A549 (cell line): ENCODE measurements around the gene CHCHD5. TPM values are rescaled to one million over a fixed set of nuclear protein-coding genes. Genes with fewer than 3 reads are reported as not detected.
A peak's percentile ranks its signal among the peaks of the same experiment; 100 is the strongest.

Source experiments
- ATAC-seq, 2 experiments: fragments of 200-7000 bp in 1 of 2; fragments of >200 bp in 1 of 2; cut with Nextera tagmentation in 1 of 2; cut with Tn5 transposase in 1 of 2; 3 replicates each; pipeline versions ENCODE4 v1.8.0 to v1.9.1; 2018 to 2020; ENCODE audit warnings: mild to moderate bottlenecking in 1 of 2, moderate library complexity in 1 of 2
- CTCF ChIA-PET: fragments of 300-600 bp; sonication (Branson Sonifier 250); formaldehyde crosslinking; extraction: SDS; loops from one replicate; lab custom pipeline; 2021; ENCODE audit warnings: antibody characterized with exemption, inconsistent platforms; lab: Yijun Ruan, JAX
- POLR2A ChIA-PET: fragments of 350-600 bp; formaldehyde crosslinking; extraction: SDS; loops from one replicate; lab custom pipeline; 2021; ENCODE audit warnings: antibody characterized with exemption, inconsistent platforms; lab: Yijun Ruan, JAX
- DNase-seq, 2 experiments: peaks; one replicate each; pipeline versions ENCODE4 v3.0.0 to v3.0.0-alpha.2; 2011 to 2016; ENCODE audit warnings: low read depth in 1 of 2, low spot score in 1 of 2
- FAIRE-seq: peaks from 2 replicates; lab custom pipeline; 2011; peaks lifted over from hg19 to GRCh38; lab: Jason Lieb, UNC
- H3K27ac ChIP-seq, 2 experiments: fragments of >200 bp; sonication (Bioruptor Twin); formaldehyde crosslinking; 3 replicates each; pipeline ENCODE4 v1.5.1; 2016 to 2017
- H3K4me1 ChIP-seq: fragments of >200 bp; sonication (Bioruptor Twin); formaldehyde crosslinking; 3 replicates; pipeline ENCODE4 v1.6.1; 2016
- H3K4me2 ChIP-seq: fragments of >200 bp; sonication (Bioruptor Twin); formaldehyde crosslinking; 3 replicates; pipeline ENCODE4 v1.6.1; 2016
- H3K4me3 ChIP-seq: fragments of >200 bp; sonication (Bioruptor Twin); formaldehyde crosslinking; 3 replicates; pipeline ENCODE4 v1.5.1; 2016
- H3K9me3 ChIP-seq: fragments of >200 bp; sonication (Bioruptor Twin); formaldehyde crosslinking; 3 replicates; pipeline ENCODE4 v1.6.1; 2016
- BHLHE40 ChIP-seq: IDR thresholded peaks from 2 replicates; pipeline ENCODE4 v1.6.1; 2012; ENCODE audit warnings: low read depth, low read length, inconsistent platforms
- EHF ChIP-seq: fragments of 250-450 bp; sonication (Bioruptor Pico); IDR thresholded peaks from 2 replicates; pipeline ENCODE4 v1.5.0; 2020; ENCODE audit warnings: mild to moderate bottlenecking
- GATA3 ChIP-seq: IDR thresholded peaks from 2 replicates; pipeline ENCODE4 v1.6.1; 2012; ENCODE audit warnings: borderline replicate concordance
- HDAC2 ChIP-seq: fragments of 200-600 bp; sonication (generic); IDR thresholded peaks from 2 replicates; pipeline ENCODE4 v1.6.1; 2016
- MAFK ChIP-seq: fragments of 450-650 bp; IDR thresholded peaks from 2 replicates; pipeline ENCODE4 v1.6.1; 2014; ENCODE audit not compliant: partially characterized antibody
- MYC ChIP-seq: IDR thresholded peaks from 2 replicates; pipeline ENCODE4 v1.6.1; 2012; ENCODE audit warnings: mild to moderate bottlenecking, inconsistent platforms, low read length, improper control_type of control experiment, borderline replicate concordance
- NFE2L2 ChIP-seq: fragments of 150-350 bp; conservative IDR thresholded peaks from 2 replicates; pipeline ENCODE4 v1.6.1; 2014; ENCODE audit warnings: low read length
- NPAS2 ChIP-seq: fragments of 250-450 bp; sonication (Bioruptor Pico); IDR thresholded peaks from 2 replicates; pipeline ENCODE4 v1.8.0; 2022; ENCODE audit warnings: mild to moderate bottlenecking, moderate library complexity, borderline replicate concordance
- POLR2A ChIP-seq: IDR thresholded peaks from 2 replicates; pipeline ENCODE4 v1.6.1; 2012; ENCODE audit warnings: mild to moderate bottlenecking, low read length
- RAD21 ChIP-seq, 2 experiments: fragments of >200 bp in 1 of 2; sonication (Bioruptor Twin) in 1 of 2; formaldehyde crosslinking in 1 of 2; IDR thresholded peaks in 1 of 2; conservative IDR thresholded peaks in 1 of 2; 2 replicates in 1 of 2; 3 replicates in 1 of 2; pipeline ENCODE4 v1.6.1; 2012 to 2018; ENCODE audit warnings: inconsistent platforms in 1 of 2
- SREBF2 ChIP-seq: fragments of 450-650 bp; IDR thresholded peaks from 2 replicates; pipeline ENCODE4 v1.6.1; 2014; ENCODE audit warnings: mild to moderate bottlenecking, moderate library complexity
- ZFP36 ChIP-seq: fragments of 450-650 bp; IDR thresholded peaks from 2 replicates; pipeline ENCODE4 v1.6.1; 2014; ENCODE audit warnings: borderline replicate concordance; ENCODE audit not compliant: partially characterized antibody
- ZSCAN20 ChIP-seq: fragments of 250-450 bp; sonication (Bioruptor Pico); IDR thresholded peaks from 2 replicates; pipeline ENCODE4 v1.8.0; 2022; ENCODE audit warnings: mild to moderate bottlenecking, moderate library complexity
- WGBS: methylation state at CpG from one replicate; pipeline ENCODE4 v1.1.6; 2017; ENCODE audit errors: missing lambda C conversion rate; 5-methylcytosine and 5-hydroxymethylcytosine counted together
- polyA plus RNA-seq, 4 experiments: library from polyadenylated mRNA; depleted of rRNA in 3 of 4; stranded (reverse); fragments of >200 nt; fragmentation: RNase III in 1 of 4; extraction: RNeasy Plus Mini Kit Qiagen cat#74134 plus additional on column Dnase treatment in 1 of 4; gene quantifications; 2 replicates in 3 of 4; 3 replicates in 1 of 4; pipeline ENCODE4 v1.2.3, GENCODE V29; 2011 to 2017
- TF ChIP-seq, protein P1 (sequence below): fragments of 250-450 bp; sonication (Bioruptor Pico); IDR thresholded peaks from 2 replicates; pipeline ENCODE4 v1.5.0; 2021; ENCODE audit warnings: mild to moderate bottlenecking, moderate library complexity, borderline replicate concordance
- TF ChIP-seq, protein P2 (sequence below): fragments of 200-600 bp; sonication (generic); IDR thresholded peaks from 2 replicates; pipeline ENCODE4 v1.6.1; 2016; ENCODE audit warnings: antibody characterized with exemption, mild to moderate bottlenecking, moderate library complexity
- TF ChIP-seq, protein P3 (sequence below): fragments of 150-350 bp; IDR thresholded peaks from 2 replicates; pipeline ENCODE4 v1.6.1; 2014; ENCODE audit warnings: low read depth, mild to moderate bottlenecking, low read length
- TF ChIP-seq, protein P4 (sequence below): IDR thresholded peaks from 2 replicates; pipeline ENCODE4 v1.6.1; 2012; ENCODE audit warnings: low read depth, borderline replicate concordance
- TF ChIP-seq, protein P5 (sequence below): IDR thresholded peaks from 2 replicates; pipeline ENCODE4 v1.6.1; 2012

CHCHD5 gene
- polyA plus RNA-seq, 2 of the 4 experiments (the other 2 are of a cell fraction): 15.0 to 61.4 TPM

DNA sequence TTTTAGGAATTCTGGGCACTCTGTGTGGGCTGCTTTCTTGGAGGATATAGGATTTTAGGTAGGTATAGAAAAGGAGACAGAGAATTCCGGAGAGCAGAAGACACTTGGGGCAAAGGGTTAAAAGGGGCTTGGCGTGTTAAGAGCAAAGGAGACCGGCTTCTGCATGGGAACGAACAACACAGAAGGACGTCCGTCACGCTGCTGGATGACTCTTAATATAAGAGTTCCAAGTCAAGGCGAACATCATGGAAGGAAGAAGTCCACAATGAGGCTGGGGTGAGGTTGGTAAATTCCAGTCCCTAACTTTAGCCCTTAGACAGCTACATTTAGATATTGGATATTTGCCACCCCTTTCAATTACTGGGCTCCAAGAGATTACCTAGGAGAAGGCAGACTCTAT lies 45.4 kb downstream of the CHCHD5 start (continued):
- TF ChIP-seq, protein P1, sequence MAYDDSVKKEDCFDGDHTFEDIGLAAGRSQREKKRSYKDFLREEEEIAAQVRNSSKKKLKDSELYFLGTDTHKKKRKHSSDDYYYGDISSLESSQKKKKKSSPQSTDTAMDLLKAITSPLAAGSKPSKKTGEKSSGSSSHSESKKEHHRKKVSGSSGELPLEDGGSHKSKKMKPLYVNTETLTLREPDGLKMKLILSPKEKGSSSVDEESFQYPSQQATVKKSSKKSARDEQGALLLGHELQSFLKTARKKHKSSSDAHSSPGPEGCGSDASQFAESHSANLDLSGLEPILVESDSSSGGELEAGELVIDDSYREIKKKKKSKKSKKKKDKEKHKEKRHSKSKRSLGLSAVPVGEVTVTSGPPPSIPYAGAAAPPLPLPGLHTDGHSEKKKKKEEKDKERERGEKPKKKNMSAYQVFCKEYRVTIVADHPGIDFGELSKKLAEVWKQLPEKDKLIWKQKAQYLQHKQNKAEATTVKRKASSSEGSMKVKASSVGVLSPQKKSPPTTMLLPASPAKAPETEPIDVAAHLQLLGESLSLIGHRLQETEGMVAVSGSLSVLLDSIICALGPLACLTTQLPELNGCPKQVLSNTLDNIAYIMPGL: no peak
- TF ChIP-seq, all 56 proteins: peak for 0

DNA sequence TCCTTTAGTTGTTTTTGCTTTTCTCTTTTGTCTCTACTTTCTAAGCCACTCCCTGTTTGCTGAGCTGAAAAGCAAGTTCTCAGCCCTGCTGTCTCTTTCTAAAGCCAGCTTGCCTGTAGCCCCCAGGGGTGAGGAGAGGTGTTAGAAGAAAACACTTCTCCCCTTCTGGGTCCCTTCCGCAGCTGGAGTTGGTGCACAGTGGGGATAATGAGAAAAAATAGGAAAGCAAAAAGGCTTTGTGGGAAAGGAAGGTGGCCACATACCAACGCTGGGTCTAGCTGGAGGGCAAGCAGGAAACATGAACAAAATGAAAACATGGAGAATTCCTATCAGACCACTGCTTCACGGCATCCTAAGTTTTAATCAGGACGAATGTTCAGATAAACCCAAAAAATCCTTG lies 45.9 kb downstream of the CHCHD5 start:
- 72% methylated on average over 4 of the region's 4 CpGs for WGBS
- POLR2A ChIA-PET: interaction anchor here (2.0 kb wide), 1 partner anchor 15 kb away, joined by 18 read pairs; the partner anchor contains the start of gene SLC20A1
- Histone ChIP-seq H3K27ac (peak overlapping the region; percentile 90 to 93), H3K4me3 (no peak overlapping the region), H3K9me3 (no peaks in the 10 kb centered on the region), H3K4me1 (peaks cover 75% of the 10 kb centered on the region), H3K4me2 (peak overlapping the region; percentile 75)
- CTCF ChIA-PET: interaction anchor here (0.7 to 16.6 kb wide), 6 partner anchors 14 to 119 kb away, joined by 3 to 343 read pairs (median 91); partner anchors contain the start of genes NT5DC4 and SLC20A1
- ATAC-seq (no peak), DNase-seq (no peak), FAIRE-seq (no peak)
- TF ChIP-seq, protein P2, sequence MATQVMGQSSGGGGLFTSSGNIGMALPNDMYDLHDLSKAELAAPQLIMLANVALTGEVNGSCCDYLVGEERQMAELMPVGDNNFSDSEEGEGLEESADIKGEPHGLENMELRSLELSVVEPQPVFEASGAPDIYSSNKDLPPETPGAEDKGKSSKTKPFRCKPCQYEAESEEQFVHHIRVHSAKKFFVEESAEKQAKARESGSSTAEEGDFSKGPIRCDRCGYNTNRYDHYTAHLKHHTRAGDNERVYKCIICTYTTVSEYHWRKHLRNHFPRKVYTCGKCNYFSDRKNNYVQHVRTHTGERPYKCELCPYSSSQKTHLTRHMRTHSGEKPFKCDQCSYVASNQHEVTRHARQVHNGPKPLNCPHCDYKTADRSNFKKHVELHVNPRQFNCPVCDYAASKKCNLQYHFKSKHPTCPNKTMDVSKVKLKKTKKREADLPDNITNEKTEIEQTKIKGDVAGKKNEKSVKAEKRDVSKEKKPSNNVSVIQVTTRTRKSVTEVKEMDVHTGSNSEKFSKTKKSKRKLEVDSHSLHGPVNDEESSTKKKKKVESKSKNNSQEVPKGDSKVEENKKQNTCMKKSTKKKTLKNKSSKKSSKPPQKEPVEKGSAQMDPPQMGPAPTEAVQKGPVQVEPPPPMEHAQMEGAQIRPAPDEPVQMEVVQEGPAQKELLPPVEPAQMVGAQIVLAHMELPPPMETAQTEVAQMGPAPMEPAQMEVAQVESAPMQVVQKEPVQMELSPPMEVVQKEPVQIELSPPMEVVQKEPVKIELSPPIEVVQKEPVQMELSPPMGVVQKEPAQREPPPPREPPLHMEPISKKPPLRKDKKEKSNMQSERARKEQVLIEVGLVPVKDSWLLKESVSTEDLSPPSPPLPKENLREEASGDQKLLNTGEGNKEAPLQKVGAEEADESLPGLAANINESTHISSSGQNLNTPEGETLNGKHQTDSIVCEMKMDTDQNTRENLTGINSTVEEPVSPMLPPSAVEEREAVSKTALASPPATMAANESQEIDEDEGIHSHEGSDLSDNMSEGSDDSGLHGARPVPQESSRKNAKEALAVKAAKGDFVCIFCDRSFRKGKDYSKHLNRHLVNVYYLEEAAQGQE: no peak

DNA sequence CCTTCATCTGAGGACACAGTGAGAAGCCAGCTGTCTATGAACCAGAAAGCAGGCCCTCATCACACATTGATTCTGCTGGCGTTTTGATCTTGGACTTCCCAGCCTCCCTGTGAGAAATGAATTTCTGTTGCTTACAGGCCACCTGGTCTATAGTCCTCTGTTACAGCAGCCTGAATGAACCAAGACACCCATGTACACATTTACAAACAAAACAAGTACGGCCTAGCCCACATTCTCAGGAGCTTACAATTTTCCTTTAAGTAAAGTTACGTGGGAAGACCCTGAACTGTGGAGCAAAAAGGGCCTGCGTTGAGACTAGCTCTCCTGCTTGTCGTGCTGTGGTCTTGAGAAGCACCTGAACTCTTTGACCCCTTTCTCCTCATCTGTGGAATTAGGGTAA lies 49.3 kb downstream of the CHCHD5 start:
- no peak for FAIRE-seq
- H3K4me3 ChIP-seq: no peak overlapping the region
- POLR2A ChIA-PET: interaction anchor here (2.2 kb wide), 1 partner anchor 11 kb away, joined by 7 read pairs; the partner anchor contains the start of gene SLC20A1
- CTCF ChIA-PET: interaction anchor here (0.6 to 16.6 kb wide), 6 partner anchors 10 to 451 kb away, joined by 5 to 343 read pairs (median 72); partner anchors contain the start of genes NT5DC4 and SLC20A1
- WGBS: 94% methylated on average over 5 of the region's 5 CpGs
- no peaks in the 10 kb centered on the region for H3K9me3 ChIP-seq
- peak overlapping the region in 1 of 2 experiments; percentile 40; a peak in 2 of 6 replicates for H3K27ac ChIP-seq
- no peak overlapping the region for H3K4me2 ChIP-seq
- DNase-seq: no peak
- ATAC-seq: no peak
- TF ChIP-seq GATA3 (no peak), NPAS2 (no peak), POLR2A (no peak), MYC (no peak), RAD21 (conservative IDR thresholded peaks at IDR 0.05 in 1 of 2, IDR thresholded peaks at IDR 0.05 in 1 of 2) (no peak), HDAC2 (no peak), BHLHE40 (no peak), NFE2L2 (no peak), EHF (CRISPR knock-in tag) (no peak), SREBF2 (no peak), ZSCAN20 (CRISPR knock-in tag) (no peak), ZFP36 (no peak), MAFK (no peak)
- TF ChIP-seq, protein P3, sequence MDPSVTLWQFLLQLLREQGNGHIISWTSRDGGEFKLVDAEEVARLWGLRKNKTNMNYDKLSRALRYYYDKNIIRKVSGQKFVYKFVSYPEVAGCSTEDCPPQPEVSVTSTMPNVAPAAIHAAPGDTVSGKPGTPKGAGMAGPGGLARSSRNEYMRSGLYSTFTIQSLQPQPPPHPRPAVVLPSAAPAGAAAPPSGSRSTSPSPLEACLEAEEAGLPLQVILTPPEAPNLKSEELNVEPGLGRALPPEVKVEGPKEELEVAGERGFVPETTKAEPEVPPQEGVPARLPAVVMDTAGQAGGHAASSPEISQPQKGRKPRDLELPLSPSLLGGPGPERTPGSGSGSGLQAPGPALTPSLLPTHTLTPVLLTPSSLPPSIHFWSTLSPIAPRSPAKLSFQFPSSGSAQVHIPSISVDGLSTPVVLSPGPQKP: no peak
- TF ChIP-seq, protein P4, sequence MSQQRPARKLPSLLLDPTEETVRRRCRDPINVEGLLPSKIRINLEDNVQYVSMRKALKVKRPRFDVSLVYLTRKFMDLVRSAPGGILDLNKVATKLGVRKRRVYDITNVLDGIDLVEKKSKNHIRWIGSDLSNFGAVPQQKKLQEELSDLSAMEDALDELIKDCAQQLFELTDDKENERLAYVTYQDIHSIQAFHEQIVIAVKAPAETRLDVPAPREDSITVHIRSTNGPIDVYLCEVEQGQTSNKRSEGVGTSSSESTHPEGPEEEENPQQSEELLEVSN: no peak
- TF ChIP-seq, protein P5, sequence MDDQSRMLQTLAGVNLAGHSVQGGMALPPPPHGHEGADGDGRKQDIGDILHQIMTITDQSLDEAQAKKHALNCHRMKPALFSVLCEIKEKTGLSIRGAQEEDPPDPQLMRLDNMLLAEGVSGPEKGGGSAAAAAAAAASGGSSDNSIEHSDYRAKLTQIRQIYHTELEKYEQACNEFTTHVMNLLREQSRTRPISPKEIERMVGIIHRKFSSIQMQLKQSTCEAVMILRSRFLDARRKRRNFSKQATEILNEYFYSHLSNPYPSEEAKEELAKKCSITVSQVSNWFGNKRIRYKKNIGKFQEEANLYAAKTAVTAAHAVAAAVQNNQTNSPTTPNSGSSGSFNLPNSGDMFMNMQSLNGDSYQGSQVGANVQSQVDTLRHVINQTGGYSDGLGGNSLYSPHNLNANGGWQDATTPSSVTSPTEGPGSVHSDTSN: no peak
- H3K4me1 ChIP-seq: peaks cover 41% of the 10 kb centered on the region
